ENCODE measurements around the gene SLC37A1.

GRCh38 chr21:42478504-42478903, 35.1 kb upstream of the SLC37A1 start:
- TF ChIP-seq CTCF (IDR thresholded peaks at IDR 0.05; ENCODE audit: insufficient read depth, low read length, poor library complexity, severe bottlenecking) (no peak), EZH2phosphoT487 (conservative IDR thresholded peaks at IDR 0.05; ENCODE audit: low read length) (no peak)
